H1 (cell line): ENCODE data around the gene TRAPPC8. TPM values are rescaled to one million over a fixed set of nuclear protein-coding genes. Genes with fewer than 3 reads are reported as not detected.

Experiments
- CTCF ChIA-PET: fragments of 300-600 bp; sonication (Branson Sonifier 250); formaldehyde crosslinking; loops from one replicate; lab custom pipeline; 2021; ENCODE audit not compliant: partially characterized antibody; lab: Charles Lee
- POLR2A ChIA-PET: fragments of 300-600 bp; sonication (Branson Sonifier 250); formaldehyde crosslinking; loops from one replicate; lab custom pipeline; 2021; ENCODE audit warnings: inconsistent platforms; ENCODE audit not compliant: partially characterized antibody; lab: Charles Lee
- DNase-seq, 2 experiments: peaks; one replicate each; pipeline versions ENCODE4 v3.0.0 to v3.0.0-alpha.2; 2010 to 2022; ENCODE audit warnings: low spot score in 2 of 2, low read depth in 1 of 2, mixed read lengths in 1 of 2
- FAIRE-seq: peaks from 2 replicates; lab custom pipeline; 2011; peaks lifted over from hg19 to GRCh38; lab: Jason Lieb, UNC
- H2AFZ ChIP-seq: 2 replicates; pipeline ENCODE4 v1.8.1; 2012; ENCODE audit warnings: low read length, inconsistent platforms
- H2AK5ac ChIP-seq: 2 replicates; pipeline ENCODE4 v1.6.1; 2013; ENCODE audit warnings: low read depth, low read length
- H2BK120ac ChIP-seq: replicated peaks from 2 replicates; pipeline ENCODE3; 2013; ENCODE audit warnings: low read depth, low read length, inconsistent platforms
- H2BK12ac ChIP-seq: 2 replicates; pipeline ENCODE4 v1.6.1; 2013; ENCODE audit warnings: low read depth, low read length
- H2BK15ac ChIP-seq: 2 replicates; pipeline ENCODE4 v1.6.1; 2013; ENCODE audit warnings: low read length
- H2BK20ac ChIP-seq: 2 replicates; pipeline ENCODE4 v1.6.1; 2013; ENCODE audit warnings: low read length
- H2BK5ac ChIP-seq: 2 replicates; pipeline ENCODE4 v1.6.1; 2013; ENCODE audit warnings: low read depth, low read length
- H3K14ac ChIP-seq: 2 replicates; pipeline ENCODE4 v1.6.1; 2013; ENCODE audit warnings: inconsistent platforms; ENCODE audit not compliant: insufficient read length
- H3K18ac ChIP-seq: 2 replicates; pipeline ENCODE4 v1.6.1; 2013; ENCODE audit warnings: low read length; ENCODE audit errors: extremely low read depth
- H3K23ac ChIP-seq: 2 replicates; pipeline ENCODE4 v1.6.1; 2013; ENCODE audit warnings: inconsistent platforms; ENCODE audit not compliant: insufficient read length
- H3K23me2 ChIP-seq: 2 replicates; pipeline ENCODE4 v1.6.1; 2013; ENCODE audit warnings: low read depth, low read length
- H3K27ac ChIP-seq: 2 replicates; pipeline ENCODE4 v1.6.1; 2011; ENCODE audit warnings: low read depth, low read length, inconsistent platforms
- H3K27me3 ChIP-seq, 4 experiments: replicated peaks in 1 of 4; 1 replicate in 1 of 4; 2 replicates in 3 of 4; pipeline versions ENCODE4 v1.6.1 to v1.8.1; 2011 to 2013; ENCODE audit warnings: low read length in 3 of 4, mild to moderate bottlenecking in 3 of 4, inconsistent platforms in 2 of 4, mixed read lengths in 2 of 4, moderate library complexity in 1 of 4; ENCODE audit not compliant: control insufficient read depth in 3 of 4, insufficient read depth in 3 of 4; ENCODE audit errors: extremely low read depth in 1 of 4
- H3K36me3 ChIP-seq, 4 experiments: 2 replicates each; pipeline versions ENCODE4 v1.6.1 to v1.8.1; 2011 to 2013; ENCODE audit warnings: mild to moderate bottlenecking in 4 of 4, low read length in 3 of 4, moderate library complexity in 2 of 4, control low read depth in 1 of 4, inconsistent platforms in 1 of 4; ENCODE audit not compliant: insufficient read depth in 4 of 4, control insufficient read depth in 2 of 4
- H3K4ac ChIP-seq: replicated peaks from 2 replicates; pipeline ENCODE3; 2013; ENCODE audit warnings: low read length, low read depth, mixed read lengths, inconsistent platforms; ENCODE audit not compliant: insufficient read length
- H3K4me1 ChIP-seq, 4 experiments: replicated peaks in 1 of 4; 1 replicate in 1 of 4; 2 replicates in 3 of 4; pipeline versions ENCODE4 v1.6.1 to v1.8.1; 2011 to 2013; ENCODE audit warnings: low read length in 3 of 4, inconsistent platforms in 2 of 4, mixed read lengths in 1 of 4; ENCODE audit not compliant: insufficient read depth in 4 of 4, control insufficient read depth in 3 of 4
- H3K4me2 ChIP-seq, 2 experiments: 2 replicates each; pipeline versions ENCODE4 v1.6.1 to v1.8.1; 2011 to 2013; ENCODE audit warnings: low read depth in 2 of 2, low read length in 2 of 2, control low read depth in 1 of 2, inconsistent platforms in 1 of 2, mild to moderate bottlenecking in 1 of 2; ENCODE audit not compliant: insufficient read depth in 1 of 2
- H3K4me3 ChIP-seq, 4 experiments: fragments of 200-600, 300-600 bp in 1 of 4; sonication (generic), shearing (Covaris generic), sonication (Bioruptor Twin) in 1 of 4; 2 replicates each; pipeline versions ENCODE4 v1.5.1 to v1.8.1; 2011 to 2016; ENCODE audit warnings: low read length in 4 of 4, low read depth in 3 of 4, control low read depth in 2 of 4, inconsistent platforms in 2 of 4, mild to moderate bottlenecking in 2 of 4, mixed read lengths in 1 of 4, moderate library complexity in 1 of 4; ENCODE audit not compliant: insufficient read depth in 2 of 4; ENCODE audit errors: extremely low read depth in 1 of 4
- H3K56ac ChIP-seq: replicated peaks from 2 replicates; pipeline ENCODE3; 2013; ENCODE audit warnings: low read depth, mild to moderate bottlenecking, mixed read lengths, low read length, inconsistent platforms; ENCODE audit not compliant: insufficient read length
- H3K79me1 ChIP-seq: 2 replicates; pipeline ENCODE4 v1.6.1; 2013; ENCODE audit warnings: low read depth, low read length, control low read depth
- H3K79me2 ChIP-seq, 2 experiments: 2 replicates each; pipeline versions ENCODE4 v1.6.1 to v1.8.1; 2012 to 2013; ENCODE audit warnings: low read length in 2 of 2, mild to moderate bottlenecking in 2 of 2, inconsistent platforms in 1 of 2; ENCODE audit not compliant: insufficient read depth in 2 of 2, control insufficient read depth in 1 of 2
- H3K9ac ChIP-seq, 4 experiments: replicated peaks in 1 of 4; 1 replicate in 1 of 4; 2 replicates in 3 of 4; pipeline versions ENCODE4 v1.6.1 to v1.8.1; 2011 to 2013; ENCODE audit warnings: low read depth in 3 of 4, low read length in 3 of 4, control low read depth in 2 of 4, mild to moderate bottlenecking in 2 of 4, moderate library complexity in 2 of 4, inconsistent platforms in 1 of 4; ENCODE audit errors: extremely low read depth in 1 of 4
- H3K9me3 ChIP-seq, 2 experiments: 2 replicates each; pipeline versions ENCODE4 v1.6.1 to v1.8.1; 2012 to 2013; ENCODE audit warnings: mild to moderate bottlenecking in 2 of 2, moderate library complexity in 2 of 2, control low read depth in 1 of 2, inconsistent platforms in 1 of 2, low read depth in 1 of 2, low read length in 1 of 2, mixed read lengths in 1 of 2; ENCODE audit not compliant: insufficient read depth in 2 of 2
- H4K20me1 ChIP-seq, 2 experiments: replicated peaks in 1 of 2; 2 replicates each; pipeline versions ENCODE3 to v1.8.1; 2011 to 2013; ENCODE audit warnings: inconsistent platforms in 2 of 2, low read length in 2 of 2, mild to moderate bottlenecking in 1 of 2; ENCODE audit not compliant: insufficient read depth in 2 of 2, control insufficient read depth in 1 of 2
- H4K5ac ChIP-seq: 2 replicates; pipeline ENCODE4 v1.6.1; 2013; ENCODE audit warnings: low read length, low read depth, mixed read lengths, inconsistent platforms; ENCODE audit not compliant: insufficient read length
- H4K8ac ChIP-seq: 2 replicates; pipeline ENCODE4 v1.8.0; 2013; ENCODE audit warnings: mild to moderate bottlenecking, moderate library complexity, low read length, inconsistent platforms; ENCODE audit not compliant: insufficient read depth; ENCODE audit errors: extremely low read depth
- H4K91ac ChIP-seq: replicated peaks from 2 replicates; pipeline ENCODE3; 2013; ENCODE audit warnings: low read length, mixed read lengths, inconsistent platforms; ENCODE audit not compliant: insufficient read length
- BCL11A ChIP-seq, 2 experiments: IDR thresholded peaks; one replicate each; pipeline ENCODE4 v1.6.1; 2011; ENCODE audit warnings: low read depth in 2 of 2, low read length in 2 of 2, mild to moderate bottlenecking in 2 of 2
- CEBPB ChIP-seq: IDR thresholded peaks from 2 replicates; pipeline ENCODE4 v1.6.1; 2012; ENCODE audit warnings: low read depth, low read length
- CHD1 ChIP-seq: IDR thresholded peaks from 2 replicates; pipeline ENCODE4 v1.6.1; 2012; ENCODE audit warnings: low read depth, low read length, improper control_type of control experiment
- EGR1 ChIP-seq: IDR thresholded peaks from 2 replicates; pipeline ENCODE4 v1.6.1; 2011; ENCODE audit warnings: low read depth, low read length, borderline replicate concordance
- FOSL1 ChIP-seq: IDR thresholded peaks from 2 replicates; pipeline ENCODE4 v1.6.1; 2011; ENCODE audit warnings: mild to moderate bottlenecking, low read depth, low read length, moderate library complexity; ENCODE audit not compliant: insufficient read depth
- GABPA ChIP-seq: IDR thresholded peaks from 2 replicates; pipeline ENCODE4 v1.6.1; 2011; ENCODE audit warnings: mild to moderate bottlenecking, low read length, moderate library complexity, borderline replicate concordance; ENCODE audit not compliant: insufficient read depth
- GTF2F1 ChIP-seq: IDR thresholded peaks from 2 replicates; pipeline ENCODE4 v1.6.1; 2012; ENCODE audit warnings: low read depth, low read length, improper control_type of control experiment, borderline replicate concordance
- HDAC6 ChIP-seq: IDR thresholded peaks from one replicate; pipeline ENCODE4 v1.7.1; 2012; ENCODE audit warnings: low read depth, mild to moderate bottlenecking, inconsistent platforms, low read length, moderate library complexity
- KDM1A ChIP-seq: fragments of 200-600, 300-600 bp; sonication (generic); IDR thresholded peaks from 2 replicates; pipeline ENCODE4 v1.7.1; 2016; ENCODE audit warnings: mild to moderate bottlenecking, low read length, borderline replicate concordance
- KDM4A ChIP-seq: IDR thresholded peaks from one replicate; pipeline ENCODE4 v1.7.1; 2012; ENCODE audit warnings: low read depth, mild to moderate bottlenecking, moderate library complexity, low read length, inconsistent platforms; ENCODE audit not compliant: severe bottlenecking
- POLR2AphosphoS5 ChIP-seq: IDR thresholded peaks from 2 replicates; pipeline ENCODE4 v1.6.1; 2011; ENCODE audit warnings: low read depth, low read length
- RAD21 ChIP-seq, 2 experiments: IDR thresholded peaks in 1 of 2; conservative IDR thresholded peaks in 1 of 2; 2 replicates each; pipeline ENCODE4 v1.6.1; 2011; ENCODE audit warnings: low read depth in 2 of 2, low read length in 2 of 2, improper control_type of control experiment in 1 of 2, inconsistent platforms in 1 of 2, mild to moderate bottlenecking in 1 of 2, moderate library complexity in 1 of 2
- SAP30 ChIP-seq: fragments of 300-600 bp; sonication (generic); IDR thresholded peaks from 2 replicates; pipeline ENCODE4 v1.7.1; 2012; ENCODE audit warnings: low read length, moderate library complexity, mild to moderate bottlenecking, inconsistent platforms; ENCODE audit not compliant: insufficient read depth, insufficient replicate concordance
- SIRT6 ChIP-seq: IDR thresholded peaks from one replicate; pipeline ENCODE4 v1.7.1; 2012; ENCODE audit warnings: low read length, inconsistent platforms
- SP2 ChIP-seq: IDR thresholded peaks from 2 replicates; pipeline ENCODE4 v1.6.1; 2012; ENCODE audit warnings: mild to moderate bottlenecking, low read length, inconsistent platforms
- WGBS, 2 experiments: shearing (Covaris generic) in 1 of 2; methylation state at CpG; one replicate each; pipeline versions ENCODE4 v1.1.6 to v1.1.7; 2013 to 2015; ENCODE audit warnings: low lambda C conversion rate in 2 of 2, mixed read lengths in 2 of 2, inconsistent platforms in 1 of 2, low coverage in 1 of 2, missing lambda C conversion rate in 1 of 2; ENCODE audit not compliant: insufficient replicate concordance in 2 of 2, insufficient coverage in 1 of 2, insufficient read length in 1 of 2; ENCODE audit errors: extremely low coverage in 1 of 2, missing lambda C conversion rate in 1 of 2; 5-methylcytosine and 5-hydroxymethylcytosine counted together
- polyA plus RNA-seq, 7 experiments: library from polyadenylated mRNA; depleted of rRNA in 3 of 7; stranded (reverse) in 5 of 7; unstranded in 2 of 7; fragments of >200 nt in 5 of 7; fragments of 200-250 nt in 2 of 7; gene quantifications; 1 replicate in 5 of 7; 2 replicates in 1 of 7; 4 replicates in 1 of 7; pipeline versions ENCODE4 v1.2.1 to v1.2.3, GENCODE V29; 2011 to 2013; ENCODE audit warnings: missing spikeins in 2 of 7, mixed read lengths in 2 of 7
- total RNA-seq: library from RNA; stranded (reverse); fragmentation: NEBNext Ultra II Directional; extraction: Animal tissue kit (Norgen Biotek cat#: 25700); gene quantifications from 2 replicates; pipeline ENCODE4 v1.2.1, GENCODE V29; 2021

Gene TRAPPC8
- total and polyA plus RNA-seq, 2 of the 8 experiments (the other 6 are each of a cell fraction or from before 2014, with no cell fraction given), result 43.6 to 56.5 TPM

DNA sequence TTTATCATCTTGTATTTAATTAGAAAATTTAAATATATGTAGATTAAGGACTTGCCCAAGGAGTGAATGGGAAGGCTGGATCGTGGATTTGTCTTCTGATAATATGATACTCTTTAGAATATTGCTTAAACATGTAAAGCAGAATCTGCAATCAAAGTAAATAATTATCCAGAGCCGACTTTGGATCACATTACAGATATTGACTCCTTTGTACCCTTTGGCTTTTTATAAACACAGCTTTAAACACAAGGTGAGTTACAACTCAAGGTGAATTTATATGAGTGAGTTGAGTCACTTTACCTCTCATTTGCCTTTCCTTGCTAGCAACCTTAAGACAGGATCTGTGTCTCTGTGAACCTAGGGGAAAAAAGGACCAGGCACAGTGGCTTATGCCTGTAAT is 144.5 kb downstream of the TRAPPC8 start:
- H3K4me1 ChIP-seq, result no peaks in the 10 kb centered on the region
- peaks cover 0 to 1% (median 0%) of the 10 kb centered on the region in 4 experiments; a peak in 2 of 7 replicates for H3K27me3 ChIP-seq
- H3K4me3 ChIP-seq, result no peak overlapping the region
- no peaks in the 10 kb centered on the region for H3K36me3 ChIP-seq
- no peak overlapping the region for H3K14ac ChIP-seq
- H2BK20ac ChIP-seq, result no peak overlapping the region
- no peak overlapping the region for H4K5ac ChIP-seq
- H2AK5ac ChIP-seq, result no peak overlapping the region
- CTCF ChIA-PET, result no interaction called here
- H4K8ac ChIP-seq, result no peak overlapping the region
- no peak overlapping the region for H4K91ac ChIP-seq
- H3K4me2 ChIP-seq, result no peak overlapping the region
- no peaks in the 10 kb centered on the region for H3K23me2 ChIP-seq
- no peak overlapping the region for H3K56ac ChIP-seq
- DNase-seq (no peak), FAIRE-seq (no peak)
- no peaks in the 10 kb centered on the region for H4K20me1 ChIP-seq
- no peak overlapping the region for H2BK5ac ChIP-seq
- H3K79me2 ChIP-seq, result no peaks in the 10 kb centered on the region
- H3K18ac ChIP-seq, result no peak overlapping the region
- H2BK12ac ChIP-seq, result no peak overlapping the region
- 74% methylated on average over 2 of the region's 2 CpGs; no CpG with 5 or more reads in 1 of the 2 experiments for WGBS, 2 experiments
- TF ChIP-seq POLR2AphosphoS5 (no peak), FOSL1 (no peak), CEBPB (no peak), GABPA (no peak), KDM4A (no peak), HDAC6 (no peak), SIRT6 (no peak), GTF2F1 (no peak), EGR1 (no peak), CHD1 (no peak), BCL11A (IDR thresholded peaks at IDR 0.05; ENCODE audit: low read depth in 2 of 2, low read length in 2 of 2) (no peak), KDM1A (no peak), RAD21 (IDR thresholded peaks at IDR 0.05 in 1 of 2, conservative IDR thresholded peaks at IDR 0.05 in 1 of 2; ENCODE audit: low read depth in 2 of 2, low read length in 2 of 2) (no peak), SAP30 (no peak), SP2 (no peak)
- POLR2A ChIA-PET, result no interaction called here
- no peak overlapping the region for H3K9ac ChIP-seq
- no peak overlapping the region for H2AFZ ChIP-seq
- H2BK120ac ChIP-seq, result no peak overlapping the region
- no peaks in the 10 kb centered on the region for H3K9me3 ChIP-seq
- no peak overlapping the region for H3K4ac ChIP-seq
- H2BK15ac ChIP-seq, result no peak overlapping the region
- H3K23ac ChIP-seq, result no peak overlapping the region
- no peaks in the 10 kb centered on the region for H3K79me1 ChIP-seq
- no peak overlapping the region for H3K27ac ChIP-seq
